HTR-8/SVneo (cell line): ENCODE results near the gene NUP62.

Experiments
- DNase-seq: peaks from one replicate; pipeline ENCODE4 v3.0.0; 2011; ENCODE audit warnings: low spot score, mixed read lengths; ENCODE audit not compliant: insufficient read length
- FAIRE-seq: peaks from 2 replicates; lab custom pipeline; 2011; peaks lifted over from hg19 to GRCh38; lab: Jason Lieb, UNC

The NUP62 gene

DNA sequence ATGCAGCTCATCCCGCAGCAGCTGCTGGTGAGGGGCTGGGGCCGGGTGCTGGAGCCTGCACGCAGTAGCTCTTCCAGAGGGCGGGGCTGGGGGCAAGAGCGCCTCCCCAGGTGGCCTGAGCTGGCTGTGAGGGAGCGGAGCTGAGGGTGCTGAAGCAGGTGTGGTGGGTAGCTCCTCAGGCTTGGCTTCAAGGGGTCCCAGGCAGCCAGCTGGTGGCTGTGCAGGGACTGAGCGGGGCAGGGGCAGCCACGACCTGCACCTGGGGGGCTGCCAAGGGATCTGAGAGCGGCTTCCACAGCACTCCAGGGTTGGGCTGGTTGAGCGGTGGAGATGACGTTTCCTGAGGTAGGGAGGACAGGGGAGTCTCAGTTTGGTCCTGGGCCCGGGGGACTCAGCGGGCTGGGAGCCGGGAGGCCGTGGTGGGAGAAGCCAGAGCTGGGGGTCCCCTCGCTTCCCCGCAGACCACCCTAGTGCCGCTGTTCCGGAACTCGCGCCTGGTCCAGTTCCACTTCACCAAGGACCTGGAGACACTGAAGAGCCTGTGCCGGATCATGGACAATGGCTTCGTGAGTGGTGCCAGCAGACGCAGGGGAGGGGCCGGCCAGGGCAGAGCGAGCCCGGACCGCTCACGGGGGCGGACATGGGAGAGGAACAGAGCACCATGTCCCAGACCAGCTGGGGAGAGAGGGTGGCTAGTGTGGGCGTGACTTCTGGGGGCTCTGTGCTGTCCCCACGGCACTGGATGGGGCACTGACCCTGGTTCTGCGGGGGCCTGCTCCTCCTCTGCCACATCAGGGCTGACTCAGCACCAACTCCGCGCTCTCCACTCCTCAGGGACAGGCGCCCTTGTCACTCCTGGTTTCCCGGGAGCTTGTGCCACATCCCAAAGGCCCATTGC lies 71.0 kb downstream of the NUP62 start:
- DNase-seq (no peak), FAIRE-seq (no peak)

DNA sequence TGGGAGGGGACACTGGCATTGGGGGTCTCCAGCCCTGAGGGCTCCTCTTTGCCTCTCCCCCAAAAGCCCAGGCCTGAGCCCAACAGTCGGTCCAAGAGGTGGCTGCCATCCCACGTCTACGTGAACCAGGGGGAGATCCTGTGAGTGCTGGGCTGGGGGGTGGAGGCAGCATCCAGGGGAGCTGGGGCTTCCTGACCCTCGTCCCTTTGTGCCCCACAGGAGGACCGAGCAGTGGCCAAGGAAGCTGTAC lies 71.5 kb downstream of the NUP62 start:
- DNase-seq (no peak), FAIRE-seq (no peak)

DNA sequence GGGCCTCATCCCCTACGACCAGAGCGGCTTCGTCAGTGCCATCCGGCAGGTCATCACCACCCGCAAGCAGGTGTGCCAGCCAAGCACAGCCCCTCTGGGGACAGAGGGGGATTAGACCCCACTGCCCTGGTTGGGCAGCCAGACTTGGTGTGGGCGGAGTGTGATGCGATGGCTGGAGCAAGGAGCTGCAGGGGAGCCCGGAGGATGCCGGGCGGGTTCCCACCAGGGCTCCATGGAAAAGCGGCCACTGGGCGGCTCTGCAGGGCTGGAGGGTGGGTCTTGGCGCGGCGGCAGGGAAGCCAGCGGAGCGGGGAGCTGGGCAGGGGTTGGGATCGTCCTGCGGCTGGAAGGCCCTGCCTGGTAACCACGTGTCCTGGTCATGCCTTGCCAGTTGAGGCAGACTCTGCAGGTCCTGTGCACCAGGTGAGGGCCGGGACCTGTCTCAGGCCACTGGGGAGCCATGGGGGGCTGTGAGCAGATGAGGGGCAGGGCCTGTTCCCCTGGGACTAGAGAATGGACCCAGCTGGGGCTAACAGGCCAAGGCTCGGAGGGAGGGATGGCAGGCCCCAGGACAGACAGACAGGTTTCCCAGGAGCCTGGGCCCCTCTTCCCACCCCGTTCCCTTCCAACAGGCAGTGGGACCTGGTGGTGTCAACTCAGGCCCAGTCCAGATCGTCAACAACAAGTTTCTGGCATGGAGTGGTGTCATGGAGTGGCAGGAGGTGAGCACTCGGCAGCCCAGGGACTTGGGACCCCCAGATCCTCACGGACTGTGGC lies 72.1 kb downstream of the NUP62 start:
- DNase-seq = no peak
- no peak for FAIRE-seq
